B cell (primary cell): ENCODE data around the gene CCL7. TPM values are rescaled to one million over a fixed set of nuclear protein-coding genes. Genes with fewer than 3 reads are reported as not detected.

Experiments used
- ATAC-seq: fragments of 200-7000 bp; cut with Tn5 transposase; one replicate; pipeline ENCODE4 v1.10.0; 2021; ENCODE audit warnings: low read depth, mild to moderate bottlenecking, moderate number of reproducible peaks, moderate library complexity
- CTCF ChIA-PET: fragments of 350-600 bp; sonication (Branson Sonifier 250); formaldehyde crosslinking; loops from one replicate; lab custom pipeline; 2021; ENCODE audit warnings: antibody characterized with exemption, inconsistent platforms; lab: Charles Lee
- POLR2A ChIA-PET: fragments of 350-600 bp; sonication (Branson Sonifier 250); formaldehyde crosslinking; loops from one replicate; lab custom pipeline; 2021; ENCODE audit warnings: antibody characterized with exemption; lab: Charles Lee
- DNase-seq: peaks from one replicate; pipeline ENCODE4 v3.0.0; 2013
- H2AFZ ChIP-seq: 2 replicates; pipeline ENCODE4 v1.6.1; 2012; ENCODE audit warnings: mild to moderate bottlenecking, low read depth, low read length; ENCODE audit not compliant: insufficient read depth, poor library complexity, severe bottlenecking
- H3K27ac ChIP-seq, 2 donors: 1 replicate in 1 of 2; 2 replicates in 1 of 2; pipeline ENCODE4 v1.5.1; 2012 to 2013; ENCODE audit warnings: low read length in 2 of 2, mild to moderate bottlenecking in 2 of 2, moderate library complexity in 1 of 2
- H3K27me3 ChIP-seq, 4 experiments: fragments of 200-600 bp in 1 of 4; sonication (generic) in 1 of 4; replicated peaks in 1 of 4; 1 replicate in 2 of 4; 2 replicates in 2 of 4; pipeline versions ENCODE4 v1.6.1 to v1.7.0; 2013 to 2016; ENCODE audit warnings: low read length in 3 of 4, mild to moderate bottlenecking in 2 of 4, mixed read lengths in 1 of 4, moderate library complexity in 1 of 4; ENCODE audit not compliant: insufficient read depth in 4 of 4, control insufficient read depth in 3 of 4; ENCODE audit errors: control extremely low read depth in 1 of 4
- H3K36me3 ChIP-seq, 2 experiments: replicated peaks in 1 of 2; 1 replicate in 1 of 2; 2 replicates in 1 of 2; pipeline versions ENCODE4 v1.6.1 to v1.7.1; 2013; ENCODE audit warnings: low read length in 1 of 2; ENCODE audit not compliant: insufficient read depth in 2 of 2, control insufficient read depth in 1 of 2; ENCODE audit errors: control extremely low read depth in 1 of 2, extremely low read depth in 1 of 2
- H3K4me1 ChIP-seq, 2 donors: fragments of 200-600 bp in 1 of 2; sonication (generic) in 1 of 2; 1 replicate in 1 of 2; 2 replicates in 1 of 2; pipeline versions ENCODE4 v1.5.1 to v1.6.1; 2013 to 2017; ENCODE audit warnings: low read length in 2 of 2; ENCODE audit not compliant: control insufficient read depth in 2 of 2, insufficient read depth in 2 of 2
- H3K4me2 ChIP-seq: replicated peaks from 2 replicates; pipeline ENCODE3; 2012; ENCODE audit warnings: mild to moderate bottlenecking, low read depth, low read length; ENCODE audit not compliant: poor library complexity, severe bottlenecking
- H3K4me3 ChIP-seq, 5 experiments: fragments of 200-600 bp in 1 of 5; sonication (generic) in 1 of 5; 1 replicate in 3 of 5; 2 replicates in 2 of 5; pipeline versions ENCODE4 v1.5.1 to v1.7.0; 2011 to 2016; ENCODE audit warnings: low read length in 4 of 5, mild to moderate bottlenecking in 4 of 5, low read depth in 2 of 5, control low read depth in 1 of 5, moderate library complexity in 1 of 5; ENCODE audit not compliant: insufficient read depth in 1 of 5; ENCODE audit errors: control extremely low read depth in 1 of 5, extremely low read depth in 1 of 5
- H3K79me2 ChIP-seq: fragments of 200-600 bp; sonication (generic); one replicate; pipeline ENCODE4 v1.6.0; 2016; ENCODE audit warnings: low read length; ENCODE audit not compliant: control insufficient read depth, insufficient read depth
- H3K9ac ChIP-seq: fragments of 200-600 bp; sonication (generic); 2 replicates; pipeline ENCODE4 v1.6.1; 2017; ENCODE audit warnings: mild to moderate bottlenecking, low read length, moderate library complexity
- H3K9me3 ChIP-seq, 3 donors: one replicate each; pipeline versions ENCODE4 v1.6.1 to v1.7.1; 2013; ENCODE audit warnings: low read length in 2 of 3; ENCODE audit not compliant: control insufficient read depth in 2 of 3, insufficient read depth in 1 of 3; ENCODE audit errors: control extremely low read depth in 1 of 3
- H4K20me1 ChIP-seq: 2 replicates; pipeline ENCODE4 v1.6.0; 2012; ENCODE audit warnings: mild to moderate bottlenecking, low read length; ENCODE audit not compliant: insufficient read depth, control insufficient read depth, poor library complexity, severe bottlenecking
- H3K27ac Mint-ChIP-seq: one replicate; pipeline ENCODE4 v1.8.0; 2021; ENCODE audit warnings: mixed read lengths
- H3K27me3 Mint-ChIP-seq: one replicate; pipeline ENCODE4 v1.8.0; 2021; ENCODE audit warnings: mixed read lengths
- H3K4me1 Mint-ChIP-seq: one replicate; pipeline ENCODE4 v1.8.0; 2021; ENCODE audit warnings: mixed read lengths
- H3K4me3 Mint-ChIP-seq: one replicate; pipeline ENCODE4 v1.8.0; 2021; ENCODE audit warnings: mixed read lengths
- H3K9me3 Mint-ChIP-seq: one replicate; pipeline ENCODE4 v1.8.0; 2022; ENCODE audit warnings: mixed read lengths; ENCODE audit not compliant: insufficient read depth
- EZH2 ChIP-seq: IDR thresholded peaks from 2 replicates; pipeline ENCODE4 v1.6.1; 2012; ENCODE audit warnings: borderline replicate concordance, low read depth, mild to moderate bottlenecking, moderate library complexity, low read length; ENCODE audit not compliant: insufficient read depth, poor library complexity, severe bottlenecking
- WGBS: methylation state at CpG from one replicate; pipeline ENCODE4 v1.1.5; 2013; ENCODE audit warnings: missing lambda C conversion rate; ENCODE audit not compliant: insufficient coverage; 5-methylcytosine and 5-hydroxymethylcytosine counted together
- intact Hi-C: fragments of 100-400 bp; cut with micrococcal nuclease; formaldehyde crosslinking; loops from one replicate; pipeline ENCODE4 v1.10.0; 2022
- polyA plus RNA-seq: library from polyadenylated mRNA; depleted of rRNA; stranded (reverse); fragments of >200 nt; gene quantifications from 2 replicates; pipeline ENCODE4 v1.2.3, GENCODE V29; 2012
- total RNA-seq, 2 donors: library from RNA; stranded (reverse); fragments of 120-200 nt in 1 of 2; gene quantifications; 1 replicate in 1 of 2; 2 replicates in 1 of 2; pipeline versions ENCODE4 v1.2.3 to v1.2.4, GENCODE V29; 2013 to 2022
- TF ChIP-seq, protein P1 (sequence below): fragments of 200-600 bp; IDR thresholded peaks from one replicate; pipeline ENCODE4 v1.8.0; 2022; ENCODE audit warnings: antibody characterized with exemption, mild to moderate bottlenecking

The CCL7 gene
- total and polyA plus RNA-seq, 2 donors (not counting 1 experiment from before 2014, with no cell fraction given): not detected

DNA sequence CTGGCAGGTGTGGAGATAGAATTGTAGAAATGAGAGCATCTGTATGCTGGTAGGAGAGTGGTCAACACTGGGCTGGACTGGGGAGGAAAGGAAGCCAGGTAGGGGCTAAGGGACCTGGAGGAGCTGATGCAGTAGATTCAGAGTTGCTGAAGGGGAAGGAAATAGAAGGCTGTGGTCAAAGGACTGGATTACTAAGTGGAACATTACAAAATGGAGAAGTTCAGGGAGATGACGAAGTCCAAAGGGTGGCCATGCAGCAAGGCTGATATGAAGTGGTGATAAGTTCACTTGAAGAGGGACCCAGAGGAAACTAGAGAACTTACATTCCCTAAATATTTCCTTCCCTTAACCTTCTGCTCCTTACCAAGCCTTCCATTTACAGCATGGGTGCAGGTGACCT, 23.6 kb upstream of the CCL7 start:
- no peak for TF ChIP-seq EZH2
- TF ChIP-seq, protein P1, sequence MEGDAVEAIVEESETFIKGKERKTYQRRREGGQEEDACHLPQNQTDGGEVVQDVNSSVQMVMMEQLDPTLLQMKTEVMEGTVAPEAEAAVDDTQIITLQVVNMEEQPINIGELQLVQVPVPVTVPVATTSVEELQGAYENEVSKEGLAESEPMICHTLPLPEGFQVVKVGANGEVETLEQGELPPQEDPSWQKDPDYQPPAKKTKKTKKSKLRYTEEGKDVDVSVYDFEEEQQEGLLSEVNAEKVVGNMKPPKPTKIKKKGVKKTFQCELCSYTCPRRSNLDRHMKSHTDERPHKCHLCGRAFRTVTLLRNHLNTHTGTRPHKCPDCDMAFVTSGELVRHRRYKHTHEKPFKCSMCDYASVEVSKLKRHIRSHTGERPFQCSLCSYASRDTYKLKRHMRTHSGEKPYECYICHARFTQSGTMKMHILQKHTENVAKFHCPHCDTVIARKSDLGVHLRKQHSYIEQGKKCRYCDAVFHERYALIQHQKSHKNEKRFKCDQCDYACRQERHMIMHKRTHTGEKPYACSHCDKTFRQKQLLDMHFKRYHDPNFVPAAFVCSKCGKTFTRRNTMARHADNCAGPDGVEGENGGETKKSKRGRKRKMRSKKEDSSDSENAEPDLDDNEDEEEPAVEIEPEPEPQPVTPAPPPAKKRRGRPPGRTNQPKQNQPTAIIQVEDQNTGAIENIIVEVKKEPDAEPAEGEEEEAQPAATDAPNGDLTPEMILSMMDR: no peak
- CTCF ChIA-PET: no interaction called here
- Mint-ChIP-seq H3K4me1 (peaks cover 19% of the 10 kb centered on the region), H3K27me3 (peaks cover 14% of the 10 kb centered on the region), H3K27ac (no peak overlapping the region), H3K4me3 (no peak overlapping the region), H3K9me3 (no peaks in the 10 kb centered on the region)
- Histone ChIP-seq H3K4me1 (peaks cover 37 to 38% of the 10 kb centered on the region in 2 donors), H3K27ac (no peak overlapping the region), H3K27me3 (peaks cover 0 to 3% (median 0%) of the 10 kb centered on the region in 4 experiments), H3K4me3 (no peak overlapping the region), H3K9me3 (no peaks in the 10 kb centered on the region), H3K4me2 (no peak overlapping the region), H3K36me3 (no peaks in the 10 kb centered on the region), H3K9ac (no peak overlapping the region), H3K79me2 (no peaks in the 10 kb centered on the region), H2AFZ (no peak overlapping the region), H4K20me1 (no peaks in the 10 kb centered on the region)
- WGBS: no CpG with 5 or more reads among the region's 1 CpG
- DNase-seq (peak; percentile 18), ATAC-seq (no peak)
- POLR2A ChIA-PET: no interaction called here
- intact Hi-C loops: no loop called here

DNA sequence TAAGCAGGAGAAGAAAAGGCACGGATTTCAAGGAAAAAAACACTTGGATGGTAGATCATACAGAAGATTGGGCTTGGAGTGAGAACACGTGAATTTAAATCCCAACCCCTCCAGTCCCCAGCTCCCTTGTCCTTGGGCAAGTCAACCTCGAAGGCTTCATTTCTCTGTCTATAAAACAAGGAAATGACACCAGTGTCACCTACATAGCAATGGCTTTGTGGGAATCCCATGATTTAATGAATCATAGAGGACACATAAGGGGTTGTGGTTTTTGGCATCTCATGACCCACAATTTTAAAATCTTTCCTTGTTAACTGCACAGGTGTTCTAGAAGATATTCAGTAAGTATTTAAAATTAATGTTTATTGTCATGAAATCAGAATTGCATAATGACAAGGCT, 23.1 kb upstream of the CCL7 start:
- CTCF ChIA-PET: no interaction called here
- Histone ChIP-seq H3K36me3 (no peaks in the 10 kb centered on the region), H2AFZ (no peak overlapping the region), H3K79me2 (no peaks in the 10 kb centered on the region), H3K27ac (no peak overlapping the region), H3K27me3 (peaks cover 0 to 3% (median 0%) of the 10 kb centered on the region in 4 experiments), H3K4me1 (peaks cover 38 to 39% of the 10 kb centered on the region in 2 donors), H3K9me3 (no peaks in the 10 kb centered on the region), H4K20me1 (no peaks in the 10 kb centered on the region), H3K9ac (no peak overlapping the region), H3K4me3 (no peak overlapping the region), H3K4me2 (no peak overlapping the region)
- no peak for TF ChIP-seq EZH2
- TF ChIP-seq, protein P1: no peak
- peaks cover 14% of the 10 kb centered on the region for H3K27me3 Mint-ChIP-seq
- H3K4me3 Mint-ChIP-seq: no peak overlapping the region
- DNase-seq (no peak), ATAC-seq (no peak)
- WGBS: 40% methylated on average over 1 of the region's 3 CpGs
- intact Hi-C loops: no loop called here
- H3K9me3 Mint-ChIP-seq: no peaks in the 10 kb centered on the region
- H3K27ac Mint-ChIP-seq: no peak overlapping the region
- peaks cover 20% of the 10 kb centered on the region for H3K4me1 Mint-ChIP-seq
- POLR2A ChIA-PET: no interaction called here
